Endometrium (tissue), 2 donors: ENCODE measurements around the gene FAM199X.
"Not testable (repeated sequence)": the region's sequence is repeated elsewhere in the genome, so short reads cannot be mapped to it uniquely, and the experiment has no call there.

Experiments used
- FAIRE-seq: peaks from 2 replicates; lab custom pipeline; 2012; peaks lifted over from hg19 to GRCh38; lab: Jason Lieb, UNC
- donor health status: control.
- donor health status: control.

The FAM199X gene

GRCh38 chrX:104193485-104193884 lies 27.2 kb downstream of the FAM199X start:
- FAIRE-seq, result no peak

- FAIRE-seq, result no peak
These were observed 28.8 kb downstream of the FAM199X start for GRCh38 chrX:104195013-104195412.

- FAIRE-seq, result peak; percentile 91
These were observed 29.3 kb downstream of the FAM199X start for GRCh38 chrX:104195489-104196084.

- no peak for FAIRE-seq
These were observed 39.3 kb downstream of the FAM199X start for GRCh38 chrX:104205548-104205947.

- no peak for FAIRE-seq
These were observed 44.9 kb downstream of the FAM199X start for GRCh38 chrX:104211187-104211586.

- FAIRE-seq, result not testable (repeated sequence)
These were observed 63.8 kb downstream of the FAM199X start for GRCh38 chrX:104230060-104230459.
